GM12878 (cell line): ENCODE results near the gene NDUFAF5. TPM values are rescaled to one million over a fixed set of nuclear protein-coding genes. Genes with fewer than 3 reads are reported as not detected.

Experiments
- ATAC-seq: fragments of 200-7000 bp; cut with Tn5 transposase; 3 replicates; pipeline ENCODE4 v1.9.1; 2020; ENCODE audit warnings: mild to moderate bottlenecking, moderate library complexity
- BruUV-seq: library from RNA; stranded (reverse); fragments of 400-500 nt; replicated peaks from 2 replicates; lab custom pipeline; 2021; lab: Mats Ljungman, UMichigan
- CTCF ChIA-PET: fragments of 300-600 bp; sonication (Branson Sonifier 250); formaldehyde crosslinking; extraction: SDS; loops from one replicate; lab custom pipeline; 2021; ENCODE audit warnings: inconsistent platforms; lab: Yijun Ruan, JAX
- POLR2A ChIA-PET: fragments of 350-600 bp; formaldehyde crosslinking; extraction: SDS; loops from one replicate; lab custom pipeline; 2021; ENCODE audit warnings: inconsistent platforms; lab: Charles Lee
- RAD21 ChIA-PET: fragments of 300-600 bp; sonication (Branson Sonifier 250); formaldehyde crosslinking; loops from one replicate; lab custom pipeline; 2023; ENCODE audit warnings: antibody characterized with exemption; ENCODE audit not compliant: unreplicated experiment; lab: Charles Lee
- SMC1A ChIA-PET: fragments of 300-600 bp; sonication (Branson Sonifier 250); formaldehyde crosslinking; loops from one replicate; lab custom pipeline; 2023; ENCODE audit not compliant: unreplicated experiment, uncharacterized antibody; lab: Charles Lee
- DNase-seq: peaks from one replicate; pipeline ENCODE4 v3.0.0-alpha.2; 2011; ENCODE audit warnings: low read depth, low spot score
- FAIRE-seq: peaks from 3 replicates; lab custom pipeline; 2011; peaks lifted over from hg19 to GRCh38; lab: Jason Lieb, UNC
- H2AFZ ChIP-seq: 2 replicates; pipeline ENCODE4 v1.6.0; 2011; ENCODE audit warnings: low read depth, low read length, control low read depth; ENCODE audit not compliant: control insufficient read depth
- H3K27ac ChIP-seq: 2 replicates; pipeline ENCODE4 v1.5.1; 2011; ENCODE audit warnings: control low read depth; ENCODE audit not compliant: control insufficient read depth, insufficient read depth
- H3K27me3 ChIP-seq, 2 experiments: replicated peaks in 1 of 2; 2 replicates each; pipeline versions ENCODE4 v1.6.0 to v1.6.1; 2011; ENCODE audit warnings: low read length in 1 of 2; ENCODE audit not compliant: control insufficient read depth in 2 of 2, insufficient read depth in 2 of 2
- H3K36me3 ChIP-seq, 2 experiments: 2 replicates each; pipeline ENCODE4 v1.5.1; 2011; ENCODE audit warnings: low read length in 1 of 2; ENCODE audit not compliant: control insufficient read depth in 2 of 2, insufficient read depth in 2 of 2
- H3K4me1 ChIP-seq: 2 replicates; pipeline ENCODE4 v1.6.1; 2011; ENCODE audit warnings: mild to moderate bottlenecking, low read length, moderate library complexity, mixed read lengths; ENCODE audit not compliant: control insufficient read depth, insufficient read depth
- H3K4me2 ChIP-seq: 2 replicates; pipeline ENCODE4 v1.6.0; 2011; ENCODE audit warnings: control low read depth; ENCODE audit not compliant: control insufficient read depth, insufficient read depth
- H3K4me3 ChIP-seq: fragments of 200-600 bp; sonication (generic); 2 replicates; pipeline ENCODE4 v1.5.1; 2016
- H3K79me2 ChIP-seq: 2 replicates; pipeline ENCODE4 v1.6.0; 2011; ENCODE audit warnings: low read length; ENCODE audit not compliant: control insufficient read depth, insufficient read depth
- H3K9ac ChIP-seq: 2 replicates; pipeline ENCODE4 v1.8.0; 2011; ENCODE audit warnings: low read length, control low read depth, mixed read lengths; ENCODE audit not compliant: control insufficient read depth, insufficient read depth
- H3K9me3 ChIP-seq: replicated peaks from 3 replicates; pipeline ENCODE4 v1.5.1; 2011; ENCODE audit warnings: mild to moderate bottlenecking, low read length; ENCODE audit not compliant: control insufficient read depth, insufficient read depth
- H4K20me1 ChIP-seq: 2 replicates; pipeline ENCODE4 v1.6.0; 2011; ENCODE audit not compliant: control insufficient read depth, insufficient read depth
- BMI1 ChIP-seq: fragments of 450-650 bp; IDR thresholded peaks from 2 replicates; pipeline ENCODE4 v1.6.1; 2016; ENCODE audit warnings: mild to moderate bottlenecking, moderate library complexity, borderline replicate concordance
- EED ChIP-seq: sonication (generic); IDR thresholded peaks from 2 replicates; pipeline ENCODE4 v1.6.1; 2016; ENCODE audit warnings: antibody characterized with exemption, low read depth
- EGR1 ChIP-seq, 2 experiments: IDR thresholded peaks; 1 replicate in 1 of 2; 2 replicates in 1 of 2; pipeline ENCODE4 v1.6.1; 2011 to 2012; ENCODE audit warnings: low read depth in 2 of 2, low read length in 2 of 2, borderline replicate concordance in 1 of 2, mild to moderate bottlenecking in 1 of 2, moderate library complexity in 1 of 2
- HDAC6 ChIP-seq: fragments of 200-600 bp; sonication (generic); IDR thresholded peaks from one replicate; pipeline ENCODE4 v1.8.0; 2017; ENCODE audit warnings: antibody characterized with exemption; ENCODE audit not compliant: unreplicated experiment
- SMAD1 ChIP-seq: fragments of 450-650 bp; IDR thresholded peaks from 2 replicates; pipeline ENCODE4 v1.6.1; 2018; ENCODE audit warnings: mild to moderate bottlenecking, low read depth; ENCODE audit not compliant: partially characterized antibody
- STAT1 ChIP-seq: fragments of 450-650 bp; conservative IDR thresholded peaks from 2 replicates; pipeline ENCODE4 v1.6.1; 2014; ENCODE audit warnings: antibody characterized with exemption, mild to moderate bottlenecking
- TCF12 ChIP-seq: IDR thresholded peaks from 2 replicates; pipeline ENCODE4 v1.6.1; 2011; ENCODE audit warnings: low read depth, mild to moderate bottlenecking, low read length
- ZZZ3 ChIP-seq: IDR thresholded peaks from 2 replicates; pipeline ENCODE4 v1.6.1; 2011; ENCODE audit warnings: low read depth; ENCODE audit not compliant: control insufficient read depth, insufficient read length
- WGBS: methylation state at CpG from one replicate; pipeline ENCODE4 v1.1.6; 2016; ENCODE audit warnings: low lambda C conversion rate; ENCODE audit not compliant: insufficient replicate concordance, insufficient coverage; ENCODE audit errors: missing lambda C conversion rate; 5-methylcytosine and 5-hydroxymethylcytosine counted together
- in situ Hi-C: fragments of 300-500 bp; cut with MboI; formaldehyde crosslinking; loops from 9 replicates; pipeline ENCODE4 v1.14.3; 2018; ENCODE audit warnings: mixed read lengths
- intact Hi-C: fragments of 100-400 bp; cut with micrococcal nuclease; formaldehyde crosslinking; loops from one replicate; pipeline ENCODE4 v1.14.2; 2022; ENCODE audit not compliant: unreplicated experiment
- polyA plus RNA-seq, 11 experiments: library from polyadenylated mRNA; depleted of rRNA in 4 of 11; unstranded in 6 of 11; stranded (reverse) in 5 of 11; fragments of >200 nt; fragmentation: Nextera tagmentation in 4 of 11; fragmentation: Illumina TruSeq in 1 of 11; extraction: Ambion mirVana in 4 of 11; extraction: Trizol in 1 of 11; gene quantifications; 1 replicate in 1 of 11; 2 replicates in 10 of 11; pipeline versions ENCODE4 v1.2.1 to v1.2.3, GENCODE V29; 2011 to 2016; ENCODE audit warnings: inconsistent platforms in 2 of 11, missing spikeins in 2 of 11, low read depth in 1 of 11
- total RNA-seq, 4 experiments: library from RNA; depleted of rRNA in 3 of 4; stranded (reverse); fragments of >200 nt in 3 of 4; fragmentation: Illumina TruSeq in 1 of 4; extraction: Trizol in 1 of 4; gene quantifications; 2 replicates each; pipeline versions ENCODE4 v1.2.1 to v1.2.3, GENCODE V29; 2013 to 2021
- TF ChIP-seq, protein P1 (sequence below): fragments of 450-650 bp; IDR thresholded peaks from 2 replicates; pipeline ENCODE4 v1.6.1; 2016; ENCODE audit warnings: mild to moderate bottlenecking, moderate library complexity, borderline replicate concordance
- TF ChIP-seq, protein P2 (sequence below): fragments of 150-350 bp; IDR thresholded peaks from 2 replicates; pipeline ENCODE4 v1.6.1; 2016; ENCODE audit warnings: low read depth, low read length
- TF ChIP-seq, protein P3 (sequence below): IDR thresholded peaks from 2 replicates; pipeline ENCODE4 v1.6.1; 2011; ENCODE audit warnings: mild to moderate bottlenecking, low read depth, low read length, moderate library complexity; ENCODE audit not compliant: insufficient replicate concordance

The NDUFAF5 gene
- total and polyA plus RNA-seq, 10 of the 15 experiments (the other 5 are each of a cell fraction or from before 2014, with no cell fraction given), result 15.6 to 36.9 (median 28.0) TPM

DNA sequence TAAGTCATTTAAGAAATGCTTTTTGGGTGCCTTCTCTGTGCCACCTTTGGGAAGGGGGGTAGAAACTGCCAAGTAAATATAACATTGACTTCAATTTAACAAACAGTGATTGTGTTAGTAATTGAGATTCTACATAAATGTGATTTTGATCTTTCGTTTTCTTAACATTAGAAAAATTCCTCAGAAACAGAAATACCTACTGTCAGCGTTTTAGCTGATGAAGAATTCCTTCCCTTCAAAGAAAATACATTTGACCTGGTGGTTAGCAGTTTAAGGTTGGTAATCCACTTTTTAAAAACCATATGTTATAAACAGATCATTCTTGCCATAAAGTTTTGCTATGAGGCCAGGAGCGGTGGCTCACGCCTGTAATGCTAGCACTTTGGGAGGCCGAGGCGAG is 9.8 kb downstream of the NDUFAF5 start (continued):
- TF ChIP-seq, protein P1, sequence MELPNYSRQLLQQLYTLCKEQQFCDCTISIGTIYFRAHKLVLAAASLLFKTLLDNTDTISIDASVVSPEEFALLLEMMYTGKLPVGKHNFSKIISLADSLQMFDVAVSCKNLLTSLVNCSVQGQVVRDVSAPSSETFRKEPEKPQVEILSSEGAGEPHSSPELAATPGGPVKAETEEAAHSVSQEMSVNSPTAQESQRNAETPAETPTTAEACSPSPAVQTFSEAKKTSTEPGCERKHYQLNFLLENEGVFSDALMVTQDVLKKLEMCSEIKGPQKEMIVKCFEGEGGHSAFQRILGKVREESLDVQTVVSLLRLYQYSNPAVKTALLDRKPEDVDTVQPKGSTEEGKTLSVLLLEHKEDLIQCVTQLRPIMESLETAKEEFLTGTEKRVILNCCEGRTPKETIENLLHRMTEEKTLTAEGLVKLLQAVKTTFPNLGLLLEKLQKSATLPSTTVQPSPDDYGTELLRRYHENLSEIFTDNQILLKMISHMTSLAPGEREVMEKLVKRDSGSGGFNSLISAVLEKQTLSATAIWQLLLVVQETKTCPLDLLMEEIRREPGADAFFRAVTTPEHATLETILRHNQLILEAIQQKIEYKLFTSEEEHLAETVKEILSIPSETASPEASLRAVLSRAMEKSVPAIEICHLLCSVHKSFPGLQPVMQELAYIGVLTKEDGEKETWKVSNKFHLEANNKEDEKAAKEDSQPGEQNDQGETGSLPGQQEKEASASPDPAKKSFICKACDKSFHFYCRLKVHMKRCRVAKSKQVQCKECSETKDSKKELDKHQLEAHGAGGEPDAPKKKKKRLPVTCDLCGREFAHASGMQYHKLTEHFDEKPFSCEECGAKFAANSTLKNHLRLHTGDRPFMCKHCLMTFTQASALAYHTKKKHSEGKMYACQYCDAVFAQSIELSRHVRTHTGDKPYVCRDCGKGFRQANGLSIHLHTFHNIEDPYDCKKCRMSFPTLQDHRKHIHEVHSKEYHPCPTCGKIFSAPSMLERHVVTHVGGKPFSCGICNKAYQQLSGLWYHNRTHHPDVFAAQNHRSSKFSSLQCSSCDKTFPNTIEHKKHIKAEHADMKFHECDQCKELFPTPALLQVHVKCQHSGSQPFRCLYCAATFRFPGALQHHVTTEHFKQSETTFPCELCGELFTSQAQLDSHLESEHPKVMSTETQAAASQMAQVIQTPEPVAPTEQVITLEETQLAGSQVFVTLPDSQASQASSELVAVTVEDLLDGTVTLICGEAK, result no peak
- TF ChIP-seq, protein P2, sequence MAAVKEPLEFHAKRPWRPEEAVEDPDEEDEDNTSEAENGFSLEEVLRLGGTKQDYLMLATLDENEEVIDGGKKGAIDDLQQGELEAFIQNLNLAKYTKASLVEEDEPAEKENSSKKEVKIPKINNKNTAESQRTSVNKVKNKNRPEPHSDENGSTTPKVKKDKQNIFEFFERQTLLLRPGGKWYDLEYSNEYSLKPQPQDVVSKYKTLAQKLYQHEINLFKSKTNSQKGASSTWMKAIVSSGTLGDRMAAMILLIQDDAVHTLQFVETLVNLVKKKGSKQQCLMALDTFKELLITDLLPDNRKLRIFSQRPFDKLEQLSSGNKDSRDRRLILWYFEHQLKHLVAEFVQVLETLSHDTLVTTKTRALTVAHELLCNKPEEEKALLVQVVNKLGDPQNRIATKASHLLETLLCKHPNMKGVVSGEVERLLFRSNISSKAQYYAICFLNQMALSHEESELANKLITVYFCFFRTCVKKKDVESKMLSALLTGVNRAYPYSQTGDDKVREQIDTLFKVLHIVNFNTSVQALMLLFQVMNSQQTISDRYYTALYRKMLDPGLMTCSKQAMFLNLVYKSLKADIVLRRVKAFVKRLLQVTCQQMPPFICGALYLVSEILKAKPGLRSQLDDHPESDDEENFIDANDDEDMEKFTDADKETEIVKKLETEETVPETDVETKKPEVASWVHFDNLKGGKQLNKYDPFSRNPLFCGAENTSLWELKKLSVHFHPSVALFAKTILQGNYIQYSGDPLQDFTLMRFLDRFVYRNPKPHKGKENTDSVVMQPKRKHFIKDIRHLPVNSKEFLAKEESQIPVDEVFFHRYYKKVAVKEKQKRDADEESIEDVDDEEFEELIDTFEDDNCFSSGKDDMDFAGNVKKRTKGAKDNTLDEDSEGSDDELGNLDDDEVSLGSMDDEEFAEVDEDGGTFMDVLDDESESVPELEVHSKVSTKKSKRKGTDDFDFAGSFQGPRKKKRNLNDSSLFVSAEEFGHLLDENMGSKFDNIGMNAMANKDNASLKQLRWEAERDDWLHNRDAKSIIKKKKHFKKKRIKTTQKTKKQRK, result no peak
- TF ChIP-seq EED, result no peak

DNA sequence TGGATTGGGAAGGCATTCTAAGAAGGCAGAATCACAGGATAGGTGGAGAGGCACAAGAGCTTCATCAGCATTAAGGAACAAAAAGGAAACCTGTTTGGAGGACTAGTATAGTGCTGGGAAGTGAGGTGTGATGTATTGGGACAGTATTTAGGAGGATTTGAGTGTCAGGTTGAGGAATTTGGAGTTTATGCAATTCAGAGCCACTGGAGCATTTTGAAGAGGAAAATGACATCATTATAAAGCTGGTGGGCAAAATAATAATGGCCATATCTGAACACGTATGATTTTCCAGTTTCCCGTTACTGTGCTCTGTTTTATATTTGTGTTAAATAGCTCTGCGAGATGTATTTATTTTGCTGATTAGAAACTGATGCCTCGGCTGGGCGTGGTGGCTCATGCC is 14.2 kb downstream of the NDUFAF5 start:
- Histone ChIP-seq H2AFZ (no peak overlapping the region), H3K9me3 (no peaks in the 10 kb centered on the region), H3K27me3 (no peaks in the 10 kb centered on the region), H3K4me2 (no peak overlapping the region), H3K27ac (no peak overlapping the region), H3K4me3 (no peak overlapping the region), H3K4me1 (no peaks in the 10 kb centered on the region), H3K9ac (no peak overlapping the region), H4K20me1 (no peaks in the 10 kb centered on the region), H3K79me2 (no peaks in the 10 kb centered on the region), H3K36me3 (peaks cover 7 to 20% of the 10 kb centered on the region in 2 experiments)
- ChIA-PET CTCF (interaction anchor here (1.1 to 2.1 kb wide), 3 partner anchors 11 to 27 kb away, joined by 4 to 16 read pairs (median 5); no protein-coding TSS in a partner anchor), SMC1A (interaction anchor here (0.7 to 1.9 kb wide), 5 partner anchors 11 to 28 kb away, joined by 3 to 7 read pairs (median 3); partner anchors contain the start of genes ESF1 and NDUFAF5), RAD21 (interaction anchor here (1.0 kb wide), 1 partner anchor 11 kb away, joined by 4 read pairs; no protein-coding TSS in a partner anchor), POLR2A (no interaction called here)
- FAIRE-seq (no peak), DNase-seq (no peak), ATAC-seq (no peak)
- in situ Hi-C loops (loop anchor here (25.0 kb wide), 1 partner anchor 337 kb away; no protein-coding TSS in a partner anchor), intact Hi-C loops (no loop called here)
- WGBS, result 88% methylated on average over 5 of the region's 5 CpGs
- no TSS peak for BruUV-seq
- TF ChIP-seq ZZZ3 (no peak), EGR1 (IDR thresholded peaks at IDR 0.05; ENCODE audit: borderline replicate concordance in 1 of 2, low read depth in 2 of 2, low read length in 2 of 2) (no peak), HDAC6 (no peak), STAT1 (no peak), SMAD1 (no peak), BMI1 (no peak), TCF12 (no peak)
- TF ChIP-seq, protein P3, sequence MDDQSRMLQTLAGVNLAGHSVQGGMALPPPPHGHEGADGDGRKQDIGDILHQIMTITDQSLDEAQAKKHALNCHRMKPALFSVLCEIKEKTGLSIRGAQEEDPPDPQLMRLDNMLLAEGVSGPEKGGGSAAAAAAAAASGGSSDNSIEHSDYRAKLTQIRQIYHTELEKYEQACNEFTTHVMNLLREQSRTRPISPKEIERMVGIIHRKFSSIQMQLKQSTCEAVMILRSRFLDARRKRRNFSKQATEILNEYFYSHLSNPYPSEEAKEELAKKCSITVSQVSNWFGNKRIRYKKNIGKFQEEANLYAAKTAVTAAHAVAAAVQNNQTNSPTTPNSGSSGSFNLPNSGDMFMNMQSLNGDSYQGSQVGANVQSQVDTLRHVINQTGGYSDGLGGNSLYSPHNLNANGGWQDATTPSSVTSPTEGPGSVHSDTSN, result no peak
